Retinal pigment epithelial cell (primary cell): ENCODE data around the gene GOLGA5.

Experiments used
- DNase-seq: peaks from one replicate; pipeline ENCODE4 v3.0.0-alpha.2; 2010; ENCODE audit warnings: low read depth
- H3K4me3 ChIP-seq: 2 replicates; pipeline ENCODE4 v1.5.1; 2011; ENCODE audit warnings: mild to moderate bottlenecking, low read length, control low read depth, moderate library complexity
- CTCF ChIP-seq: conservative IDR thresholded peaks from 2 replicates; pipeline ENCODE4 v1.5.1; 2011; ENCODE audit warnings: low read depth, low read length, control low read depth, inconsistent platforms

Gene GOLGA5

GRCh38 chr14:92885279-92886061 lies 91.4 kb downstream of the GOLGA5 start:
- no peak for DNase-seq
- no peak overlapping the region for H3K4me3 ChIP-seq
- TF ChIP-seq CTCF = no peak

- TF ChIP-seq CTCF = no peak
- no peak overlapping the region for H3K4me3 ChIP-seq
- DNase-seq = no peak
Measured at GRCh38 chr14:92886337-92886736, 92.2 kb downstream of the GOLGA5 start.

GRCh38 chr14:92887157-92887556 lies 93.1 kb downstream of the GOLGA5 start:
- TF ChIP-seq CTCF = no peak
- no peak overlapping the region for H3K4me3 ChIP-seq

GRCh38 chr14:92888896-92889295 lies 94.8 kb downstream of the GOLGA5 start:
- DNase-seq = no peak
- no peak for TF ChIP-seq CTCF
- no peak overlapping the region for H3K4me3 ChIP-seq

More at GRCh38 chr14:92887157-92887556, 93.1 kb downstream of the GOLGA5 start:
- no peak for DNase-seq
